ENCODE measurements around the gene UMODL1.

UMODL1 gene

DNA sequence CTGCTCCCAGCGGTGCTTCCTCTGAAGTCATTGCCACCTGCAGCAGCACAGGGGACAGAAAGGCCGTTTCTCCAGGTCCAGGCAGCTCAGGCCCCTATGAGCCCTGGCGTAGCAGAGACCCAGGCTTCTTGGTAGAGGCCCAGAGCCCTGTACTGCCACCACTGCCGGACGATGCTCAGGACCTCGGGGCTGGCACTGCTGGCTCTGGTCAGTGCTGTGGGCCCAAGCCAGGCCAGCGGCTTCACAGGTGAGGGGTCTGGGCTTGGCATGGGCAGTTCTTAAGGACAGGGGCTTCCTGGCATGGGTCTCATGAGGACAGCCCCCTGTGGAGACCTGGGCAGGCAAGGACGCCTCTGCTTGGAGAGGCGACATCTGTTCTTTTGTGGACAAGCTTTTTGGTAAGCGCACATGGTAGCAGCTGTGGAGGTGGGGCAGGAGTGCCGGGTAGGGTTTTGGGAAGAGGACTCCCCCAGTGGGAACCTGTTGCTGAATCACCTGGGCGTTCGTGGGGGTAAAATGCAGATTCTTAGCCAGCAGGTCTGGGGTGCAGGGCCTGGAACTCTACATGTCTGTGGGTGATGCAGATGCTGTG is at the start of gene UMODL1:
TSS of gene UMODL1 (plus strand) at position 172 of the 592 bp plus-strand sequence. CDS start at position 172, 0 bp downstream.
- no peak for DNase-seq

DNA sequence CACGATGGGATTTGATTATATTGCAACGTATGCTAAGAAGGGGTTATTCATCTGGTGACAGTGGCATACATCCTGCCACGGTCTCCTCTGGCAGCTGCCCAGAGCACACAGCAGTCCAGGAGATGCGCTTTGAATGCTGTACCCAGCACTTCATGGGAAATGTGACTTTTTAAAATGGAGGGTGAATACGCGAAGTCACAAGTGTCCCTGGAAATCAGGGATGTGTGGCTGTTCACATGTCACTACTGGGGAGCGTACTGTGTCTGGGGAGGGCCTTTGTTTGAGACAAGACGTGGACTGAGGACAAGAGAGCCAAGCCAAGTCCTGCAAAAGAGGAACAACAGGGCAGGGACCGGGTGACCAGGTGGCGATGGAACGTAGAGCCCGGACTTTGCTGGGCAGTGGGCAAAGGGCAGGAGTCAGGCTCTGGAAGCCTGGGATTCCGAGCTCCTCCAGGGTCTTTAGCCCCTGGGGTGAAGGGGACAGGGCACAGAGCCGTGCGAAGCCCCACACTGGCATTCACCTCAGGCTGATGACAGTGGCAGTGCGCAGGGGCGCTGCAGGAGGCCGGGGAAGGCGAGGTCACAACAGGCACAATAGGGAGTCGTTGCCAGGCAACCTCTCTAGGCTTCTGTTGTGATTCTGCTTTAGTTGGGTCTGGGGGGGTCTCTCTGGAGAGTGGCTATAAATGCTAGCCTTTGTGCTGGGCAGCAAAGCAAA is 49.6 kb upstream of the UMODL1 start:
- no peak for DNase-seq

- DNase-seq: no peak
Observed at GRCh38 chr21:42022091-42022430, 49.1 kb upstream of the UMODL1 start.

GRCh38 chr21:42022906-42023305 is 48.2 kb upstream of the UMODL1 start:
- no peak for DNase-seq

- DNase-seq: no peak
Observed at GRCh38 chr21:42025376-42026081, 45.6 kb upstream of the UMODL1 start.

DNA sequence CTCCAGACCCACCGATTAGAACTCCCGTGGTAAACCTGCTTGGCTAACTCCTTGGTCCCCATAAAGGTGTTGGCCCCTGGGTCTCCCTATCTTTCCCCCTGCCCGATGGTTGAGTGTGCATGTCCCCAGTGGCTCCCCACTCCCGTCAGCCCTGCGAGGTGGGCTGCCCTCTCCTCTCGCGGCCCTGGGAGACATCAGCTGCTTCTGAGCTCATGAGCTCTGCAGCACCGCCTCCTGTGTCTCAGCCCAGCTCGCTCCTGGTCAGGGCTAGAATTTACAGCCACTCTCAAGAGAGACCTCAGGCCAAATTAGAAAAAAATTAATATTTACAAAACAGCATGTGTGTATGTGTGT is 45.1 kb upstream of the UMODL1 start:
- no peak for DNase-seq

GRCh38 chr21:42027085-42027821 is 43.9 kb upstream of the UMODL1 start:
- DNase-seq: no peak

- no peak for DNase-seq
Observed at GRCh38 chr21:42027822-42028765, 43.0 kb upstream of the UMODL1 start.

DNA sequence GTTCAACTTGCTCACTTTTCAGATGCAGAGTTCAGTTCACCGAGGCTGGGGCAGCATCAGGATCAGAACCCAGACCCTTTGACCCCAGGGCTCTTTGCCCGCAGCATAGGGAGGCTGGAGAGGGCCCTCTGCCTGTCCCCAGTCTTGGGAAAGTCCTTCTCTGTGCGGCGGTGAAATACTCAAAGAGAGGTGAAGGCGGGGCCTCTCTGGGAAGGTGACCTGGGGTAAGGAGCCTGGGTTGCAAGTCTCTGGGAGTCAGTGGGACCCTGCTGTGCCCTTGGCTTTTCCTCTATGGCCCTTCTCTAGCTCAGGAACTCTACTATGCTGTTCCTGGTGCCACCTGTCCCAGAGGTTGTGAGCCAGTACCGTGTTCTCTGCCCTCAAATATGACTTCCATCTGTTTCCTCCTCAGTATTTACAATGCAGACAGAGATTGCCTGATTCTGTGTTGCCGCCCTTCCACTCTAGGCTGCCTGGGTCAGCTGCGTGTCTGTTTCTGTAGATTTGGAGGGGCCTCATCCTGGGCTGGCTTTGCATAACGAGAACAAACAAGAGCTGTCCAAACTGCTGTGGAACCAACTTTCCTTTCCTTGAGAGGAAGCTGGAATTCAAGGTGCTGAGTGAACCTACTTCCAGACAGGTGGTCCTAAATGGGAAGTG is 42.2 kb upstream of the UMODL1 start:
- no peak for DNase-seq

DNA sequence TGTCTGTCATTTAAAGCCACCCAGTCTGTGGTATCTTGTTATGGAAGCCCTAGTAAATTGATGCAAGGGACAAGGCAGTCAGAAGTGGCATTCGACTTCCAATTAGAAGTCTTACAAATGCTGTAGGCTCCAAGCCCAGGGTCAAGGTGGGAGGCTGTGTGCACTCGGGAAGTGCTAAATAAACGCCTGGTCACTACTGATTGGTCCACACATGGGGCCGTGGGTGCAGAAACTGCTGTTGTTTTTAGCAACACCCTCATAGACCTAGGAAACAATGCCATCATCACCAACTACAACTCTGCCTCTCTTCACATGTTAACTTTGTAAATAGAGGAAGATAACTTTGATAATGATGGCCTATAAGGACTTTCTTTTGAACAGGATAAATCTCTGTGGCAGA is 40.8 kb upstream of the UMODL1 start:
- DNase-seq: no peak

DNA sequence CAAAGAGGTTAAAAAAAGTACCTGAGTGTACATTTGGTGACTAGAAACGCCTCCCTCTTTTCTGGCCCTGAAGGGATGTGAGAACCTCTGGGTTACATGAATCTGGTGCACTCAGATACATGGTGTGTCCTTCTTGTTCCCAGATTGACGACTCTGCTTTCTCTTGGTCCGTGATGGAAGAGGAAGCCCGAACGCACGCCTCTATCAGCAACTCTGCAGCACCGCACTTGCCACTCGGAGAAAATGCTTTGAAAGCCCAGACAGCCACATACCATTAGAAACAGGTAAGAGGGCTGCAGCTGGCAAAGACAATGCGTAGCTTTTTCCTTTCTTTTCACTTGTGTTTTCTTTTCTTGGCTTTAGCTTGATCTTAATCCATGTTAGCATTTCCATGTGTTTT is 39.9 kb upstream of the UMODL1 start:
- no peak for DNase-seq

DNA sequence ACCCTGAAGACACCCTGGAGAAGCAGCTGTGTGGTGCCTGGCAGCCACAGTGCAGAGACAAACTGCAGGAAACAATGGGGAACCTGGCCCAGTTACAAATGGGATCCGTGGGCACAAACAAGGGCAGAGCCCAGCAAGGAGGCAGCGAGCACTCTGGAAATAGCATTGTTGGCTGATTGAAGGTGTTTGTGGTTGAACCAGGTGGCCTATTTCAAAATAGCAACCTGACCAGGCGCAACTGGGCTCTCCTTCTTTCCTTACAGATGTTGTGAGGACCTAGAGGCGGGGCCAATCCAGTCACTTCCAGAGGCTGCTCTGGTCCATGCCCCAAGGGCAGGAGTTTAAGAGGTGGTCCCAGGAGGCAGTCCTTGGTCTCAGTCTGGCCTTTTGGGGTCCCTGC is 39.3 kb upstream of the UMODL1 start:
- DNase-seq: no peak

DNA sequence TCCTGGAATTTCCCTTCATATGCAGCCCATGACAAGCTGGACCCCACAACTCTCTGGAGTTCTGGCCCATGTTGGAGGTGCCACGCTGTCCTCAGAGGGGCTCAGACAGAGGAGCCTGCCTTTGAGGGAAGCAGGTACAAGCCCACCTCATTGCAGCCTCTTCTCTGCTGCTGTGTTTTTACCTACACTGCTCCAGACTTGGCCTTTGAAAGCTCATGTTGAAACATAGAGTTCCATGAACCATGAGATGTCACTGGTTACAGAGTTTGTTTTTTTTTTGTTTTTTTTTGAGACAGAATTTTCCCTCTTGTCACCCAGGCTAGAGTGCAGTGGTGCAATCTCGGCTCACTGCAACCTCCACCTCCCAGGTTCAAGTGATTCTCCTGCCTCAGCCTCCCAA is 38.9 kb upstream of the UMODL1 start:
- no peak for DNase-seq

DNA sequence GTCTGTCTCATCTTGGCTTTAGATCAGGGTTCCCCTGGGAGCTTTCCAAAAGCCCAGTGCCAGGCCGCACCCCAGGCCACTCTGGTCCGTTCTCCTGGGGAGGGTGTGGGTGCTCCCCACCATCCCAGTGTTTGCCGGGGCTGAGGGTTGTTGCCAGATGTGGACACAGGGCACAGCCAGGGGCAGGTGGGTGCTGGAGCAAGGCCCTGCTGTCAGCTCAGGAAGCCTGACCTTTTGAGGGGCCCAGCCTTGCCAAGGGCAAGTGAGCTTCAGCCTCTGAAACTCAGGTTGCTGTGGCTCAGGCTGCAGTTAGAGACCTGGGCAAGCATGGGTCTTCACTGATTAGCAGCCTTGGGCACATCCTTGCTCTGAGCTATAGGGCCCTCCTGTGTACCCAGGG is 38.1 kb upstream of the UMODL1 start:
- DNase-seq: no peak

- DNase-seq: no peak
Observed at GRCh38 chr21:42036313-42036712, 34.8 kb upstream of the UMODL1 start.

GRCh38 chr21:42037516-42037915 is 33.6 kb upstream of the UMODL1 start:
- DNase-seq: no peak

GRCh38 chr21:42037943-42038342 is 33.2 kb upstream of the UMODL1 start:
- no peak for DNase-seq

GRCh38 chr21:42038393-42038792 is 32.7 kb upstream of the UMODL1 start:
- no peak for DNase-seq

GRCh38 chr21:42038826-42039425 is 32.2 kb upstream of the UMODL1 start:
- no peak for DNase-seq

GRCh38 chr21:42039470-42039901 is 31.6 kb upstream of the UMODL1 start:
- no peak for DNase-seq

- no peak for DNase-seq
Observed at GRCh38 chr21:42039911-42040351, 31.2 kb upstream of the UMODL1 start.
